MM.1S (cell line): ENCODE results near the gene RFC2.

Source experiments
- DNase-seq: peaks from one replicate; pipeline ENCODE4 v3.0.0-alpha.2; 2015
- H2AFZ ChIP-seq: fragments of 300-600 bp; sonication (generic); 2 replicates; pipeline ENCODE4 v1.6.0; 2016; ENCODE audit warnings: antibody characterized with exemption, low read length
- H3F3A ChIP-seq: fragments of 300-600 bp; sonication (generic); 2 replicates; pipeline ENCODE4 v1.6.1; 2016; ENCODE audit warnings: mild to moderate bottlenecking, antibody characterized with exemption, low read length, moderate library complexity, mixed read lengths; ENCODE audit not compliant: insufficient read depth
- H3K27ac ChIP-seq: fragments of 300-600 bp; sonication (generic); 2 replicates; pipeline ENCODE4 v1.5.1; 2016; ENCODE audit warnings: mild to moderate bottlenecking, low read length
- H3K27me3 ChIP-seq: fragments of 300-600 bp; sonication (generic); replicated peaks from 2 replicates; pipeline ENCODE4 v1.6.0; 2016; ENCODE audit warnings: low read length; ENCODE audit not compliant: insufficient read depth
- H3K36me3 ChIP-seq: fragments of 300-600 bp; sonication (generic); replicated peaks from 2 replicates; pipeline ENCODE4 v1.6.1; 2016; ENCODE audit warnings: mild to moderate bottlenecking, low read length, mixed read lengths; ENCODE audit not compliant: insufficient read depth
- H3K4me1 ChIP-seq: fragments of 300-600 bp; sonication (generic); 2 replicates; pipeline ENCODE4 v1.6.1; 2016; ENCODE audit warnings: low read length, mixed read lengths
- H3K4me2 ChIP-seq: fragments of 300-600 bp; sonication (generic); 2 replicates; pipeline ENCODE4 v1.6.0; 2016; ENCODE audit warnings: low read depth, low read length
- H3K4me3 ChIP-seq: fragments of 300-600 bp; sonication (generic); 2 replicates; pipeline ENCODE4 v1.5.1; 2016; ENCODE audit warnings: low read length, mixed read lengths
- H3K79me2 ChIP-seq: fragments of 300-600 bp; sonication (generic); 2 replicates; pipeline ENCODE4 v1.6.1; 2016; ENCODE audit warnings: mixed run types, low read length, mixed read lengths
- H3K9ac ChIP-seq: fragments of 300-600 bp; sonication (generic); 2 replicates; pipeline ENCODE4 v1.6.1; 2016; ENCODE audit warnings: low read length, mixed read lengths
- H3K9me2 ChIP-seq: fragments of 300-600 bp; sonication (generic); replicated peaks from 2 replicates; pipeline ENCODE4 v1.6.1; 2016; ENCODE audit warnings: mild to moderate bottlenecking, low read length, mixed read lengths; ENCODE audit not compliant: insufficient read depth
- H3K9me3 ChIP-seq: fragments of 300-600 bp; sonication (generic); replicated peaks from 2 replicates; pipeline ENCODE4 v1.6.1; 2016; ENCODE audit warnings: mild to moderate bottlenecking, low read length, mixed read lengths; ENCODE audit not compliant: insufficient read depth
- H4K20me1 ChIP-seq: fragments of 300-600 bp; sonication (generic); 2 replicates; pipeline ENCODE4 v1.6.1; 2016; ENCODE audit warnings: mild to moderate bottlenecking, low read length, moderate library complexity, mixed read lengths; ENCODE audit not compliant: insufficient read depth
- CTCF ChIP-seq: fragments of 300-600 bp; sonication (generic); IDR thresholded peaks from 2 replicates; pipeline ENCODE4 v1.5.1; 2016; ENCODE audit warnings: antibody characterized with exemption, low read length, mixed read lengths
- EZH2 ChIP-seq: fragments of 300-600 bp; sonication (generic); optimal IDR thresholded peaks from 2 replicates; pipeline ENCODE3; 2017; ENCODE audit warnings: low read depth, mild to moderate bottlenecking, antibody characterized with exemption, low read length, mixed read lengths
- EZH2phosphoT487 ChIP-seq: fragments of 300-600 bp; sonication (generic); IDR thresholded peaks from 2 replicates; pipeline ENCODE4 v1.6.1; 2018; ENCODE audit warnings: antibody characterized with exemption, low read length

RFC2 gene

DNA sequence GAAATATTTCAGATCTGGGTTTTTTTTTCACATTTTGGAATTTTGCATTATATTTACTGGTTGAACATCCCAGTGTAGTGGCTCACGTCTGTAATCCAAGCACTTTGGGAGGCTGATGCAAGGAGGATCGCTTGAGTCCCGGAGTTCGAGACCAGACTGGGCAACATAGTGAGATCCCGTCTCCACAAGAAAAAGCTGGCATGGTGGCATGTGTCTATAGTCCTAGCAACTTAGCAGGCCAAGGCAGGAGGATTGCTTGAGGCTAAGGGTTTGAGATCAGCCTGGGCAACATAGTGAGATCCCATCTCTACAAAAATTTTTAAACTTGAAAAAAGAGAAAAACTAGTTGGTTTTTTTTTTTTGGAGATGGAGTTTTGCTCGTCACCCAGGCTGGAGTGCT, 6.0 kb downstream of the RFC2 start:
- Histone ChIP-seq H3K36me3 (peaks cover 8% of the 10 kb centered on the region; the same call in 1 of the 2 replicates), H3K79me2 (peaks cover 18% of the 10 kb centered on the region)

DNA sequence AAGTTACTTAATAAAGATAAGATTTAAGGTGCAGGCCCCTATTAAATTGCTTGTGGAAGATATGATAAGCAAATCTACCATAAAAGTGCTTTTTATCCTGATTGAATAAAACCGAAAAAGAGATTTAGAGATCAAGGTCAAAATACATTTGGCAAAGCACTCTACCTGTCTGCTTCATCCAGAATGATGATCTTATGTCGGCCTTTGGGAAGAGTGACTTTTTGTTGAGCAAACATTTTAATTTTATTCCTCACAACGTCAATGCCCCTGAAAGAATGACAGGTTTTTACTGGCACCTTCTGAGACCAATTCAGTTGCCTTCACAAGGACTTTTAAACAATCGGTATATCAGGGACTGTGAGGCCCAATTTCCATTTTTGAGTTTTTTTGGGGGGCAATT, 7.7 kb downstream of the RFC2 start:
- Histone ChIP-seq H3K4me1 (no peaks in the 10 kb centered on the region), H3K9me2 (no peaks in the 10 kb centered on the region), H4K20me1 (no peaks in the 10 kb centered on the region), H3K9me3 (no peaks in the 10 kb centered on the region), H3K27ac (no peak overlapping the region), H3K36me3 (peaks cover 8% of the 10 kb centered on the region; the same call in 1 of the 2 replicates), H2AFZ (no peak overlapping the region), H3K4me3 (no peak overlapping the region), H3K79me2 (peaks cover 13% of the 10 kb centered on the region), H3K9ac (no peak overlapping the region), H3K4me2 (no peak overlapping the region), H3K27me3 (no peaks in the 10 kb centered on the region), H3F3A (no peaks in the 10 kb centered on the region)
- TF ChIP-seq CTCF (no peak), EZH2phosphoT487 (no peak), EZH2 (no peak)
- DNase-seq: no peak

More for the DNA sequence above, 6.0 kb downstream of the RFC2 start:
- Histone ChIP-seq H3K4me3 (no peak overlapping the region), H3K9ac (no peak overlapping the region), H2AFZ (no peak overlapping the region), H3K27me3 (no peaks in the 10 kb centered on the region), H3F3A (no peaks in the 10 kb centered on the region), H4K20me1 (no peaks in the 10 kb centered on the region), H3K4me2 (no peak overlapping the region), H3K27ac (no peak overlapping the region), H3K4me1 (peaks cover 4% of the 10 kb centered on the region; the same call in 1 of the 2 replicates), H3K9me3 (no peaks in the 10 kb centered on the region), H3K9me2 (no peaks in the 10 kb centered on the region)
- TF ChIP-seq CTCF (no peak), EZH2 (no peak), EZH2phosphoT487 (no peak)
- no peak for DNase-seq

- Histone ChIP-seq H2AFZ (no peak overlapping the region), H3F3A (no peaks in the 10 kb centered on the region), H3K9me2 (no peaks in the 10 kb centered on the region), H3K4me3 (no peak overlapping the region), H3K79me2 (0 out of 2 replicates have a peak, but pooled peaks cover 4% of the 10 kb centered on the region), H4K20me1 (no peaks in the 10 kb centered on the region), H3K36me3 (peaks cover 6% of the 10 kb centered on the region; the same call in 1 of the 2 replicates), H3K4me2 (no peak overlapping the region), H3K27ac (no peak overlapping the region), H3K4me1 (no peaks in the 10 kb centered on the region), H3K9ac (no peak overlapping the region), H3K9me3 (no peaks in the 10 kb centered on the region), H3K27me3 (no peaks in the 10 kb centered on the region)
- TF ChIP-seq EZH2 (no peak), EZH2phosphoT487 (no peak), CTCF (no peak)
- DNase-seq: no peak
These were observed 12.1 kb downstream of the RFC2 start for GRCh38 chr7:74242122-74242443.
